Caco-2 (cell line): Measurements from ENCODE around the gene PRCD. TPM values are rescaled to one million over a fixed set of nuclear protein-coding genes. Genes with fewer than 3 reads are reported as not detected.
A peak's percentile ranks its signal among the peaks of the same experiment; 100 is the strongest.

Experiments
- BruUV-seq: library from RNA; stranded (reverse); fragments of 400-500 nt; replicated peaks from 2 replicates; lab custom pipeline; 2021; lab: Mats Ljungman, UMichigan
- CTCF ChIA-PET: fragments of 300-600 bp; sonication (Branson Sonifier 250); formaldehyde crosslinking; loops from one replicate; lab custom pipeline; 2022; ENCODE audit warnings: antibody characterized with exemption; lab: Charles Lee
- POLR2A ChIA-PET: fragments of 300-600 bp; sonication (Branson Sonifier 250); formaldehyde crosslinking; loops from one replicate; lab custom pipeline; 2022; ENCODE audit warnings: antibody characterized with exemption; lab: Charles Lee
- DNase-seq, 2 experiments: peaks; one replicate each; pipeline versions ENCODE4 v3.0.0 to v3.0.0-alpha.2; 2020 to 2022
- H3K27me3 ChIP-seq: replicated peaks from 2 replicates; pipeline ENCODE4 v1.6.0; 2011; ENCODE audit warnings: low read length; ENCODE audit not compliant: control insufficient read depth, insufficient read depth
- H3K36me3 ChIP-seq: 2 replicates; pipeline ENCODE4 v1.5.1; 2011; ENCODE audit warnings: low read length; ENCODE audit not compliant: control insufficient read depth, insufficient read depth
- H3K4me1 ChIP-seq: fragments of 250-450 bp; sonication (Bioruptor Pico); 2 replicates; pipeline ENCODE4 v1.5.1; 2020; ENCODE audit warnings: mild to moderate bottlenecking
- H3K4me3 ChIP-seq: 2 replicates; pipeline ENCODE4 v1.5.1; 2011; ENCODE audit warnings: low read depth, mild to moderate bottlenecking, control low read depth, low read length
- H3K9me3 ChIP-seq: fragments of 250-450 bp; sonication (Bioruptor Pico); 2 replicates; pipeline ENCODE4 v1.5.1; 2020; ENCODE audit warnings: mild to moderate bottlenecking, moderate library complexity
- H3K27ac Mint-ChIP-seq: one replicate; pipeline ENCODE4 v1.8.0; 2022; ENCODE audit warnings: mixed read lengths; ENCODE audit not compliant: unreplicated experiment
- H3K27me3 Mint-ChIP-seq: one replicate; pipeline ENCODE4 v1.8.0; 2022; ENCODE audit warnings: mixed read lengths; ENCODE audit not compliant: insufficient read depth, unreplicated experiment
- H3K36me3 Mint-ChIP-seq: one replicate; pipeline ENCODE4 v1.8.0; 2022; ENCODE audit warnings: mild to moderate bottlenecking, mixed read lengths; ENCODE audit not compliant: insufficient read depth, unreplicated experiment
- H3K4me1 Mint-ChIP-seq: one replicate; pipeline ENCODE4 v1.8.0; 2022; ENCODE audit warnings: low read depth, mixed read lengths; ENCODE audit not compliant: unreplicated experiment
- H3K4me3 Mint-ChIP-seq: one replicate; pipeline ENCODE4 v1.8.0; 2022; ENCODE audit warnings: mild to moderate bottlenecking, moderate library complexity, mixed read lengths; ENCODE audit not compliant: unreplicated experiment
- H3K9me3 Mint-ChIP-seq: one replicate; pipeline ENCODE4 v1.8.0; 2022; ENCODE audit warnings: mixed read lengths; ENCODE audit not compliant: unreplicated experiment
- intact Hi-C: fragments of 100-400 bp; cut with micrococcal nuclease; formaldehyde crosslinking; loops from one replicate; pipeline ENCODE4 v1.10.0; 2022; ENCODE audit not compliant: unreplicated experiment
- total RNA-seq: library from RNA; stranded (reverse); gene quantifications from 2 replicates; pipeline ENCODE4 v1.2.3, GENCODE V29; 2022
- TF ChIP-seq, protein P1 (sequence below), 2 experiments: fragments of 200-600 bp in 1 of 2; IDR thresholded peaks; 1 replicate in 1 of 2; 2 replicates in 1 of 2; pipeline versions ENCODE4 v1.5.1 to v1.8.0; 2011 to 2022; ENCODE audit warnings: antibody characterized with exemption in 1 of 2, control low read depth in 1 of 2, inconsistent platforms in 1 of 2, low read depth in 1 of 2, low read length in 1 of 2, mild to moderate bottlenecking in 1 of 2, moderate library complexity in 1 of 2; ENCODE audit not compliant: insufficient read depth in 1 of 2, severe bottlenecking in 1 of 2, unreplicated experiment in 1 of 2

Gene PRCD
- total RNA-seq, 1 experiment from 2014 or later: not detected

DNA sequence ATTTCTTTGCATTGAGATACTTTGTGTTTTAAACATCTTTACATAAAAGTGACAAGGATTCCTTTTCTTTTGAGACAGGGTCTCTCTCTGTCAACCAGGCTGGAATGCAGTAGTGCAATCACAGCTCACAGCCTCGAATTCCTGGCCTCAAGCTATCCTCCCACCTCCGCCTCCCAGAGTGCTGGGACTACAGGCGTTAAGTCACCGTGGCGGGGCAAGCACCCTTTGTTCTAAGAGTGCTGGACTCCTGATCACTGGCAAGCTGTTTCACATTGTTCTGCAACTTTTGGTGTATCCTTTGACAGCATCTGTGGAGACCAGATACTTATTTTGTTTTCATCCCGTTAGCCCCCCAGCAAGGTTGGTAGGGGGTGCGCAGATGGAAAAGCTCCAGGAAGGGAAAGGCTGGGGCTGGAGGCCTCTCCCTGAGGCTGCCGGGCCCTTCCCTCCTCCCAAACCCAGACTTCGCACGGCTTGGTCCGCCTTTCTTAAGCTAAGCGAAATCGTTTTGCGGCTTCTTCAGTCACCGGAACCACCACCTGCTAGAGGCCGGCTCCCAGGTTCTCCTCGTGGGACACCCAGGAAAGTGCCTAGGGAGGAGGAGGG is 44.7 kb downstream of the PRCD start:
- no peaks in the 10 kb centered on the region for H3K9me3 Mint-ChIP-seq
- CTCF ChIA-PET: interaction anchor here (0.5 kb wide), 1 partner anchor 94 kb away, joined by 3 read pairs; no protein-coding TSS in a partner anchor
- Histone ChIP-seq H3K27me3 (no peaks in the 10 kb centered on the region), H3K9me3 (no peaks in the 10 kb centered on the region), H3K4me1 (peaks cover 27% of the 10 kb centered on the region), H3K4me3 (no peak overlapping the region), H3K36me3 (no peaks in the 10 kb centered on the region)
- no peaks in the 10 kb centered on the region for H3K36me3 Mint-ChIP-seq
- H3K27me3 Mint-ChIP-seq: no peaks in the 10 kb centered on the region
- POLR2A ChIA-PET: interaction anchor here (0.6 kb wide), 1 partner anchor 68 kb away, joined by 4 read pairs; no protein-coding TSS in a partner anchor
- H3K27ac Mint-ChIP-seq: no peak overlapping the region
- intact Hi-C loops: loop anchor here (5.0 kb wide), 1 partner anchor 38 kb away; no protein-coding TSS in a partner anchor
- BruUV-seq: no TSS peak
- H3K4me3 Mint-ChIP-seq: peak overlapping the region; percentile 62
- H3K4me1 Mint-ChIP-seq: peaks cover 14% of the 10 kb centered on the region
- no peak for DNase-seq
- TF ChIP-seq, protein P1, sequence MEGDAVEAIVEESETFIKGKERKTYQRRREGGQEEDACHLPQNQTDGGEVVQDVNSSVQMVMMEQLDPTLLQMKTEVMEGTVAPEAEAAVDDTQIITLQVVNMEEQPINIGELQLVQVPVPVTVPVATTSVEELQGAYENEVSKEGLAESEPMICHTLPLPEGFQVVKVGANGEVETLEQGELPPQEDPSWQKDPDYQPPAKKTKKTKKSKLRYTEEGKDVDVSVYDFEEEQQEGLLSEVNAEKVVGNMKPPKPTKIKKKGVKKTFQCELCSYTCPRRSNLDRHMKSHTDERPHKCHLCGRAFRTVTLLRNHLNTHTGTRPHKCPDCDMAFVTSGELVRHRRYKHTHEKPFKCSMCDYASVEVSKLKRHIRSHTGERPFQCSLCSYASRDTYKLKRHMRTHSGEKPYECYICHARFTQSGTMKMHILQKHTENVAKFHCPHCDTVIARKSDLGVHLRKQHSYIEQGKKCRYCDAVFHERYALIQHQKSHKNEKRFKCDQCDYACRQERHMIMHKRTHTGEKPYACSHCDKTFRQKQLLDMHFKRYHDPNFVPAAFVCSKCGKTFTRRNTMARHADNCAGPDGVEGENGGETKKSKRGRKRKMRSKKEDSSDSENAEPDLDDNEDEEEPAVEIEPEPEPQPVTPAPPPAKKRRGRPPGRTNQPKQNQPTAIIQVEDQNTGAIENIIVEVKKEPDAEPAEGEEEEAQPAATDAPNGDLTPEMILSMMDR (IDR thresholded peaks at IDR 0.05; ENCODE audit: insufficient read depth in 1 of 2, low read depth in 1 of 2, low read length in 1 of 2, severe bottlenecking in 1 of 2, unreplicated experiment in 1 of 2): no peak

DNA sequence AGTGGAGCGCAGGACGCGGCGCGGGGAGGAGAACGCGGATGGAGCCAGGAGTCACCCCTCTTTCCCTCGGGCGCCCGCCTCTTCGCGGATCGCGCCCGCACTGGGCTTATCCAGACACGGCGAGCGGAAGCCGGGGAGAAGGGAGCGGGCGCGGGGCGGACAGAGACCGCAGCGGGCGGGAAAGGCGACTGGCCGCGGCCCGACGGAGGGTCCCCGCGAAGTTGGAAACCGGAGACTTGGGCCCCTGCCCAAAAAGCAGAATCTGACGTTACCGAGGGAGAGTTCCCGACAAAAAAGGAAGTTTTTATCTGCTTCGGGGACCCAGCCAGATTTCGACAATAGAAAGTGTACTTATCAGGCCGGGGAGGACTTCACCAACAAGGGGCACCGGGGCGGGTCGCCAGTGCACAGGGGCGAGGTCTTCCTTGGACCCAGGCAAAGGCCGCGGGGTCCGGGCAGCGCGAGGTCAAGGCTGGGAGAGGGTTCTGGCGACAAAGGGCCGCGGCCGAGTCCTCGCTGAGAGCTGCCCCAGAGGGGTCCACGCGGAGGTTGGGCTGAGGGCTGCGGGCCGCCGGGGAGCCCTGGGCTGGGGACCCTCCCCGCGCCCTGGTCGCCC is 45.3 kb downstream of the PRCD start:
- Histone ChIP-seq H3K9me3 (no peaks in the 10 kb centered on the region), H3K4me1 (peaks cover 28% of the 10 kb centered on the region), H3K4me3 (peak overlapping the region; percentile 40), H3K27me3 (no peaks in the 10 kb centered on the region), H3K36me3 (no peaks in the 10 kb centered on the region)
- no peak for DNase-seq
- Mint-ChIP-seq H3K9me3 (no peaks in the 10 kb centered on the region), H3K4me1 (peaks cover 20% of the 10 kb centered on the region), H3K4me3 (peak overlapping the region; percentile 62), H3K27ac (no peak overlapping the region), H3K36me3 (no peaks in the 10 kb centered on the region), H3K27me3 (no peaks in the 10 kb centered on the region)
- ChIA-PET POLR2A (no interaction called here), CTCF (interaction anchor here (1.5 kb wide), 1 partner anchor 62 kb away, joined by 3 read pairs; no protein-coding TSS in a partner anchor)
- TSS peak; percentile 46 for BruUV-seq
- TF ChIP-seq, protein P1 (IDR thresholded peaks at IDR 0.05; ENCODE audit: insufficient read depth in 1 of 2, low read depth in 1 of 2, low read length in 1 of 2, severe bottlenecking in 1 of 2, unreplicated experiment in 1 of 2): no peak
- intact Hi-C loops: loop anchor here (5.0 kb wide), 1 partner anchor 37 kb away; no protein-coding TSS in a partner anchor
